Subcutaneous adipose tissue (tissue), 4 donors: ENCODE measurements around the gene HBG1. TPM values are rescaled to one million over a fixed set of nuclear protein-coding genes. Genes with fewer than 3 reads are reported as not detected.

Experiments
- total RNA-seq, 4 donors: library from RNA; depleted of rRNA; stranded (reverse); fragments of >200 nt; gene quantifications; one replicate each; pipeline ENCODE4 v1.1.0, GENCODE V29; 2016
- TF ChIP-seq, protein P1 (sequence below): fragments of 450-650 bp; IDR thresholded peaks from one replicate; pipeline ENCODE4 v1.5.1; 2016; ENCODE audit warnings: low read depth, mild to moderate bottlenecking, control low read depth, antibody characterized with exemption, moderate library complexity

Gene HBG1
- total RNA-seq, 4 donors from 2014 or later = not detected

DNA sequence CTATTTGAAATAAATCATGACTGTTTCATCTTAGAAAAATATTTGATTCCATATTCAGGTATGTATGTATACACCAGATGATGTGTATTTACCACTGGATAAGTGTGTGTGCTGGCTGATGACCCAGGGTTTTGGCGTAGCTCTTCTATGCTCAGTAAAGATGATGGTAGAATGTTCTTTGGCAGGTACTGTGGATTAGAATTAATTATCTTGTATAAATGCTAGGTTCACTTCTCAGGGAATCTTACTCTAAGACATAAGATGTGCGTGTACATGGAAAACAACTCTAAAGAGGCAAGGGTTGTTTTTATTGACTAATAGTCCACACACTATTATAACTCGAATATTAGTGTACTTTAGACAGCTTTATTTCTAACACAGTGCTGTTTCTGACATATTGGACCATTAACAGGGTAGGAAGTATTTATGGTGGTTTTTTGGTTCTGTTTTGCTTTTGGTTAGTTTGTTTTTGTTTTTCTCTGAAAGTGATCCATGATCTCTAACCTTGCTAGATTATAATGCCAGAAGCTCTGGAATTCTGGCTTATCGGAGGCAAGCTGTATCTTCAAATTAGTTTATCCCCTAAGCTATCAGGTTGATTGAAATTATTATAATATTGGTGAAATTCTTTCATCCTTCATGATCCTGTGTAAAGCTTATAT is 1.0 kb upstream of the HBG1 start:
- TF ChIP-seq, protein P1, sequence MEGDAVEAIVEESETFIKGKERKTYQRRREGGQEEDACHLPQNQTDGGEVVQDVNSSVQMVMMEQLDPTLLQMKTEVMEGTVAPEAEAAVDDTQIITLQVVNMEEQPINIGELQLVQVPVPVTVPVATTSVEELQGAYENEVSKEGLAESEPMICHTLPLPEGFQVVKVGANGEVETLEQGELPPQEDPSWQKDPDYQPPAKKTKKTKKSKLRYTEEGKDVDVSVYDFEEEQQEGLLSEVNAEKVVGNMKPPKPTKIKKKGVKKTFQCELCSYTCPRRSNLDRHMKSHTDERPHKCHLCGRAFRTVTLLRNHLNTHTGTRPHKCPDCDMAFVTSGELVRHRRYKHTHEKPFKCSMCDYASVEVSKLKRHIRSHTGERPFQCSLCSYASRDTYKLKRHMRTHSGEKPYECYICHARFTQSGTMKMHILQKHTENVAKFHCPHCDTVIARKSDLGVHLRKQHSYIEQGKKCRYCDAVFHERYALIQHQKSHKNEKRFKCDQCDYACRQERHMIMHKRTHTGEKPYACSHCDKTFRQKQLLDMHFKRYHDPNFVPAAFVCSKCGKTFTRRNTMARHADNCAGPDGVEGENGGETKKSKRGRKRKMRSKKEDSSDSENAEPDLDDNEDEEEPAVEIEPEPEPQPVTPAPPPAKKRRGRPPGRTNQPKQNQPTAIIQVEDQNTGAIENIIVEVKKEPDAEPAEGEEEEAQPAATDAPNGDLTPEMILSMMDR = no peak

DNA sequence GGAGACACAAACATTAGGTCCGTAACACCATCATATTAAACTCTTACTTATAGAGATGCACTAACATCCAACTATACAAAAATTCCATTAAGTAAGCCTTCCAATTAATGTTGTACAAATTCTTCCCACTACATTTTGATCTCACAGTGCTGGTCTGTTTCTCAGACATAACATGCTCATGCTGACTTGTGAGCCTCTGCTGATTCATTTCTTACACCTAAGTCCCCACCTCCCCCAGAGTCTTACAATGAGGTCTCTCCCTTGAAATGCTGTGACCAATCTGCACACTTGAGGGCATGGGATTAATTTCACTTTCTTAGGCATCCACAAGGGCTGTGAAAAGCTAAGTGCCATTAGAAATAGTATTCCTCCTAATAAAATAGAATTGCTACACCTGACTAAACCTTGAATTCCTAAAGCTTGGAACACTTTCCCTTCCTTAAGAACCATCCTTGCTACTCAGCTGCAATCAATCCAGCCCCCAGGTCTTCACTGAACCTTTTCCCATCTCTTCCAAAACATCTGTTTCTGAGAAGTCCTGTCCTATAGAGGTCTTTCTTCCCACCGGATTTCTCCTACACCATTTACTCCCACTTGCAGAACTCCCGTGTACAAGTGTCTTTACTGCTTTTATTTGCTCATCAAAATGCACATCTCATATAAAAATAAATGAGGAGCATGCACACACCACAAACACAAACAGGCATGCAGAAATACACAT is 2.0 kb downstream of the HBG1 start:
- TF ChIP-seq, protein P1 = no peak

DNA sequence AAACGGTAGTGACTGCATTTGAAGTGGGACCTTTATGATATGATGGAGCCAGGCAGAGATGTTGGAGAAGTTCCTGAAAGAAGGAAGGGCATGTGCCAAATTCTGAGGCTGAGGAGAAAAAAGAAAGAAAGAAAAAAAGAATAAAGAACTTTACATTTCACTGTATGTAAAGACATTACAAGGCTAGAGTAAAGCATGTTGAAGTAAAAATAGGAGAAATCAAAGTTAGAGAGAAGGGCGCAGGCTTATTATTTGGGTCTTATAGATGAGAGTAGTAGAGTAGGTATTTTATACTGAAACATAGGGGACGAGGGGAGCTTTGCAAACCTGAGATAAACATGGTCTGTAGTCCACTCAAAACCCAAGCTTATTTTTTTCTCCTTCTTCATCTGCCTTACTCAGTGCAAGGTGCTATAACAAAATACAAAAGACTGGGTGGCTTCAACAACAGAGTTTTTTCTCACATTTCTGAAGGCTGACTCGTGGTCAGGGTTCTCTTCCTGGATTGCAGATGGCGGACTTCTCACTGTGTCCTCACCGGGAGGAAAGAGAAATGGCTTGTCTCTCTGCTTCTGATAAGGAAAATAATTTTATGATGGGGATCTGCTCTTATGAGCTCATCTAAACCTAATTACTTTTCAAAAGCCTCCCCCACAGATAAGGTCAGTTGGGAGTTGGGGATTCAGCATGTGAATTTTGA is 2.7 kb downstream of the HBG1 start:
- TF ChIP-seq, protein P1 = no peak

DNA sequence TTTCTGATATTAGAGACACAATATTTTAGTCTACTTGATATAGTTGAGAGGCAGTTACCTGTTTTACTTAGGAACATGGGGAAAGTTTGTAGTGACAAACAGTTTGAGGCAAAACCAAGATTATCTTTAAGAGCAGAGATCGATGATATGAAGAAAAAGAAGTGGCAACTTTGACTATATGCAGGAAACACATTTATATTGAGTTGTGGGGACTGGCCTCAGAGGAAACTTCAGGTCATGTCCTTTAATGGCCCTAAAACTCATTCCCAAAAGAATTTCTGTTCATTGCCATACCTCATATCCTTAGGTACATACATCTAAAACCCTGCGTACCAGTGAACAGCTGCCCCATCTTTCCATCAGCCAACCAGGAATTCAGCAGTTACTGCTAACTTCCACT is 4.5 kb downstream of the HBG1 start:
- TF ChIP-seq, protein P1 = no peak

DNA sequence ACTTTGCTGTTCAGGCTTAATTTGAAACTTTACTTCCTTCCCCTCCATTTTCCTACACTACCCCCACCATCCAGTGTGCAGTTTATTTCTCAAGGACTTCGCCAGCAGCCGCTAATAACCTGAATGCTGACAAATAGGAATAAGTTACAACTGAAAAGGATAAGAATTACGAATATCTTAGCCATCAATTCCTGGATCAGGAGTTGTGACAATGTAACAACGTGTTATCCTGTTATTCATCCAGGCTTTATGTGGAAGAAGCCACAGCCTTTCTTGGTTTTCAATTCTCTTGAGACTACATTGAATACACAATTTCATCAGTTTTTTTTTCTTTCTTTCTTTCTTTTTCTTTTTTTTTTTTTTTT is 5.9 kb downstream of the HBG1 start:
- TF ChIP-seq, protein P1 = no peak

DNA sequence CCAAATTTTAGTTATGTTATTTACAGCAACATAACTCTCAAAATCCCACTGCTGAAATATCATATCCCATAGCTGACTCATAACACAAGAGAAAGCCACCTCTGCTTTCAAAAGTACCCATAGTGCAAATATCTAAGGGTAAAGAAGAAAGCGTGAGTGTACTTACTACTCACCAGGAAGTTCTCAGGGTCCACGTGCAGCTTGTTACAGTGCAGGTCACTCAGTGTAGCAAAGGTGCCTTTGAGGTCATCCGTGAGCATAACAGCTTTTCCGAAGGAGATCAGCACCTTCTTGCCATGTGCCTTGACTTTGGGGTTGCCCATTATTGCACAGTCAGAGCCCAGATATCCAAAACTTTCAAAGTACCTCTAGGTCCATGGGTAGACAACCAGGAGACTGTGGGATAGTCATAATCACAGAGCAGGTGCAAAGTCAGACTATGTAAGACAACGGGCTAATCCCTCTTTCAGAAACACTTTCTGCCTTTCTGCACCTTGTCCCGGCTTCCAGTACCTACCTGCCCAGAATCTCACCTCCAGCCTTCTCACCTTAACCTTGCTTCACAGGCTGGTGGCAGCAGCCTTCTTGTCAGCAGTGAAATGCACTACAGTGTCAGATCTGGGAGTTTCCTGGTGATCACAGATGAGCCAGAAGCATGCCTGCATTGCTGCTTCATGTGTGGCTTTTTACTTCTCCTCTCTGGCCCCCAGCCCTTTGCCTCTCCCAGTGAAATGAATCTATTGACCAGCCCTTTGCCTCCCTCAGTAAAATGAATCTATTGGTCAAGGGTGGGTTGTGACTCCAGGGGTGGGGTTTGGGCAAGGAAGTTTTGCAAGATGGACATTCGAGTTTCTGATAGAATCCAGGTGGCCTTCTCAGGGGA is 6.5 kb downstream of the HBG1 start:
- TF ChIP-seq, protein P1 = no peak
